AG09309 (cell line): ENCODE data around the gene YIF1B.

Source experiments
- DNase-seq: peaks from one replicate; pipeline ENCODE4 v3.0.0-alpha.2; 2010; ENCODE audit warnings: low read depth
- H3K4me3 ChIP-seq: 2 replicates; pipeline ENCODE4 v1.5.1; 2011; ENCODE audit warnings: mild to moderate bottlenecking, low read depth, low read length, moderate library complexity; ENCODE audit not compliant: control insufficient read depth
- CTCF ChIP-seq: IDR thresholded peaks from 2 replicates; pipeline ENCODE4 v1.5.1; 2011; ENCODE audit warnings: mild to moderate bottlenecking, low read depth, low read length, inconsistent platforms; ENCODE audit not compliant: insufficient read depth, control insufficient read depth; ENCODE audit errors: missing control alignments

YIF1B gene

GRCh38 chr19:38291855-38292254 lies 23.9 kb downstream of the YIF1B start:
- no peak for TF ChIP-seq CTCF
- DNase-seq = no peak
- no peak overlapping the region for H3K4me3 ChIP-seq

- no peak for TF ChIP-seq CTCF
- no peak overlapping the region for H3K4me3 ChIP-seq
- peak; percentile 74 for DNase-seq
These were observed 25.1 kb downstream of the YIF1B start for GRCh38 chr19:38290631-38291147.

- no peak for TF ChIP-seq CTCF
- no peak overlapping the region for H3K4me3 ChIP-seq
- DNase-seq = no peak
These were observed 25.8 kb downstream of the YIF1B start for GRCh38 chr19:38289955-38290354.

- no peak for TF ChIP-seq CTCF
- no peak for DNase-seq
- no peak overlapping the region for H3K4me3 ChIP-seq
These were observed 27.5 kb downstream of the YIF1B start for GRCh38 chr19:38288123-38288855.

- no peak overlapping the region for H3K4me3 ChIP-seq
- no peak for TF ChIP-seq CTCF
- no peak for DNase-seq
These were observed 28.1 kb downstream of the YIF1B start for GRCh38 chr19:38287604-38288003.

- DNase-seq = no peak
- no peak overlapping the region for H3K4me3 ChIP-seq
- no peak for TF ChIP-seq CTCF
These were observed 30.2 kb downstream of the YIF1B start for GRCh38 chr19:38285567-38285966.
